Neuronal stem cell (in vitro differentiated cells): ENCODE data around the gene HAUS1.
A peak's percentile ranks its signal among the peaks of the same experiment; 100 is the strongest.

Experiments
- DNase-seq: peaks from one replicate; pipeline ENCODE4 v3.0.0-alpha.2; 2013; ENCODE audit warnings: low spot score
- H2AFZ ChIP-seq: one replicate; pipeline ENCODE4 v1.6.1; 2013; ENCODE audit warnings: mild to moderate bottlenecking, low read length, inconsistent platforms
- H2AK5ac ChIP-seq: 2 replicates; pipeline ENCODE4 v1.6.1; 2013; ENCODE audit warnings: low read depth, mild to moderate bottlenecking, inconsistent platforms, low read length, moderate library complexity, mixed read lengths
- H2BK120ac ChIP-seq: 2 replicates; pipeline ENCODE4 v1.6.1; 2013; ENCODE audit warnings: low read depth, mild to moderate bottlenecking, inconsistent platforms, low read length, moderate library complexity, mixed read lengths
- H2BK12ac ChIP-seq: one replicate; pipeline ENCODE4 v1.6.1; 2013; ENCODE audit warnings: low read length, inconsistent platforms
- H2BK15ac ChIP-seq: 2 replicates; pipeline ENCODE4 v1.6.1; 2013; ENCODE audit warnings: mild to moderate bottlenecking, low read length, inconsistent platforms, mixed read lengths
- H2BK5ac ChIP-seq: one replicate; pipeline ENCODE4 v1.6.1; 2013; ENCODE audit warnings: inconsistent platforms, mild to moderate bottlenecking, low read length, moderate library complexity
- H3K14ac ChIP-seq: one replicate; pipeline ENCODE4 v1.6.1; 2013; ENCODE audit warnings: low read length, inconsistent platforms
- H3K18ac ChIP-seq: 2 replicates; pipeline ENCODE4 v1.6.1; 2013; ENCODE audit warnings: low read length, inconsistent platforms
- H3K23ac ChIP-seq: 2 replicates; pipeline ENCODE4 v1.6.1; 2013; ENCODE audit warnings: low read depth, mild to moderate bottlenecking, mixed read lengths, low read length, inconsistent platforms; ENCODE audit not compliant: poor library complexity
- H3K27ac ChIP-seq: replicated peaks from 3 replicates; pipeline ENCODE4 v1.5.1; 2013; ENCODE audit warnings: low read length, inconsistent platforms
- H3K27me3 ChIP-seq, 3 experiments: 2 replicates each; pipeline ENCODE4 v1.6.1; 2013; ENCODE audit warnings: low read length in 3 of 3, mild to moderate bottlenecking in 2 of 3, inconsistent platforms in 1 of 3, low read depth in 1 of 3, mixed read lengths in 1 of 3, moderate library complexity in 1 of 3; ENCODE audit not compliant: control insufficient read depth in 3 of 3, insufficient read depth in 3 of 3
- H3K36me3 ChIP-seq, 2 donors: replicated peaks in 1 of 2; 2 replicates each; pipeline ENCODE4 v1.6.1; 2013; ENCODE audit warnings: low read length in 2 of 2; ENCODE audit not compliant: control insufficient read depth in 2 of 2, insufficient read depth in 2 of 2
- H3K4ac ChIP-seq: 2 replicates; pipeline ENCODE4 v1.6.1; 2013; ENCODE audit warnings: inconsistent platforms, mild to moderate bottlenecking, low read length, moderate library complexity
- H3K4me1 ChIP-seq, 2 donors: 1 replicate in 1 of 2; 2 replicates in 1 of 2; pipeline ENCODE4 v1.6.1; 2013; ENCODE audit warnings: low read length in 2 of 2, low read depth in 1 of 2; ENCODE audit not compliant: control insufficient read depth in 2 of 2, insufficient read depth in 1 of 2
- H3K4me2 ChIP-seq: one replicate; pipeline ENCODE4 v1.6.1; 2013; ENCODE audit warnings: mild to moderate bottlenecking, low read length, inconsistent platforms; ENCODE audit not compliant: insufficient read depth, poor library complexity, severe bottlenecking
- H3K4me3 ChIP-seq, 2 donors: 2 replicates each; pipeline ENCODE4 v1.5.1; 2013; ENCODE audit warnings: low read length in 2 of 2, mild to moderate bottlenecking in 2 of 2, inconsistent platforms in 1 of 2, moderate library complexity in 1 of 2
- H3K79me1 ChIP-seq: one replicate; pipeline ENCODE4 v1.6.1; 2013; ENCODE audit warnings: low read depth, mild to moderate bottlenecking, inconsistent platforms, low read length, moderate library complexity
- H3K9ac ChIP-seq: one replicate; pipeline ENCODE4 v1.6.1; 2013; ENCODE audit warnings: mild to moderate bottlenecking, low read depth, low read length, inconsistent platforms; ENCODE audit not compliant: poor library complexity
- H3K9me3 ChIP-seq, 2 donors: replicated peaks in 1 of 2; 2 replicates each; pipeline versions ENCODE3 to v1.6.1; 2013; ENCODE audit warnings: low read length in 2 of 2, mild to moderate bottlenecking in 2 of 2, inconsistent platforms in 1 of 2, low read depth in 1 of 2, mixed read lengths in 1 of 2, moderate library complexity in 1 of 2; ENCODE audit not compliant: control insufficient read depth in 2 of 2, insufficient read depth in 1 of 2
- H4K8ac ChIP-seq: one replicate; pipeline ENCODE4 v1.6.1; 2013; ENCODE audit warnings: low read depth, mild to moderate bottlenecking, inconsistent platforms, low read length, moderate library complexity
- H4K91ac ChIP-seq: one replicate; pipeline ENCODE4 v1.6.1; 2013; ENCODE audit warnings: low read length, low read depth, mild to moderate bottlenecking, inconsistent platforms; ENCODE audit not compliant: poor library complexity
- WGBS, 2 donors: extraction: QIAGEN DNeasy Blood & Tissue Kit; methylation state at CpG; one replicate each; pipeline ENCODE4 v1.1.7; 2013; ENCODE audit warnings: missing lambda C conversion rate in 2 of 2, mixed read lengths in 1 of 2; ENCODE audit not compliant: insufficient read length in 2 of 2, insufficient replicate concordance in 1 of 2; ENCODE audit errors: extremely low coverage in 2 of 2; 5-methylcytosine and 5-hydroxymethylcytosine counted together

The HAUS1 gene

DNA sequence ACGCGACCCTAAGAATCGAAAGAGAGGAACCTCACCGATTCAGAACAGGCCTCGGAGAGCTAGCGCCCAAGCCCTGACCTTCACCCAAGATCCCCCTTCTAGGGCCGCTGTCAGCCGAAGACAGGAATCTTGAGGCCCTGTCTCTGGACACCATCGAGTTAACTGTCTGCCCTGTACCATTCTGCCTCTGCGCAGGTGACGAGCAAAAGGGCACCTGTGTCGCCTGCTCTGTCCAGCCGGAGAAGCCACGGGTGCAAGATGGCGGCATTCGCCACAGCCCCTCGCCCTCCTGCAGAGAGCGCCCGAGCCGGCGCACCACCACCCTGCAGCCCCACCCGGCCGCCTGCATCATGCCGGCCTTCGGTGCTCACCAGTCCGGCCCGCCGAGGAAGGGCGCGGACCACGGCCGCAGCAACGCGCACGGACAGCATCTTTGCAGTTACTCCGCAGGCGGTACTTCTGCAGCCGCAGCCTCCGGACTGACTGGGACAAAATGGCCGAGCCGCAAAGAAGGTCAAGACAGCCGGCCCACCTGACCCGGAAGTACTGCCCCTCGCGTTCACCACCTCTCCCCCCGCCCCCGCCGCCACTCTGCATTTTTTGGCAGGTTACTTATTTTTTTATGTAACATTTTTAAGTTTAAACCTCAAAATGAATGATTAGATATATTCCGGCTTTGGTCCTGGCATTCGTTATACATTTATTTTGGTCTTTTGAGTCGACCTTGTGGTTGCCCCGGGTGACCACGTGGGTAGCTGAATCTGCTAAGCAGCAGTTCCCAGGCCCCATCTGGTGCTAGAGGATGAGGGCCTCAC is 6.2 kb upstream of the HAUS1 start, which contains the start of gene ATP5F1A:
TSS of gene ATP5F1A (minus strand) at position 496 of the 815 bp plus-strand sequence. CDS start at position 431, 65 bp downstream.
- H3K4me3 ChIP-seq, result peak within 1 kb of the TSS; percentile 75 to 85

DNA sequence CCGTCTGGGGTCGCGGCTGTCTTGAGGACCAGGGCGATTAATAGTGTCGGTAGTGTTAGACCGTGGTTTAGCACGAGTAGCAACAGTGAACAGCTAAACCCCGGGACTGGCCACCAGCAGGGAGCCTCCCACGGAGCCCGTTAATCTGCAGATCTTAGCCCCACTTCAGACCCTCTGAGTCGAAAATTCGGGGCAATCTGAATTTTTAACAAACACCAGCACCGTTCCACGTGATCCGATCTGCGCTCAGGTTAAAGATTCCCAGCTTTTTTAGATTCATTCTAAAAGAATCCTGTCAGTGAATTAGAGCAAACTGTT is 5.6 kb upstream of the HAUS1 start:
- Histone ChIP-seq H3K14ac (no peak overlapping the region), H2BK15ac (no peak overlapping the region), H2BK5ac (peak overlapping the region; percentile 72), H3K9ac (no peak overlapping the region), H3K4me2 (peak overlapping the region; percentile 54), H4K91ac (no peak overlapping the region), H3K4me1 (peaks cover 3 to 6% of the 10 kb centered on the region in 2 donors), H3K9me3 (no peaks in the 10 kb centered on the region), H2BK12ac (no peak overlapping the region), H3K79me1 (peaks cover 2% of the 10 kb centered on the region), H3K36me3 (peaks cover under 1 to 24% of the 10 kb centered on the region in 2 donors), H3K27ac (peak overlapping the region; percentile 81), H3K4ac (no peak overlapping the region), H3K23ac (no peak overlapping the region), H3K18ac (peak overlapping the region; percentile 59), H4K8ac (no peak overlapping the region), H2AFZ (peak overlapping the region; percentile 95), H3K27me3 (no peaks in the 10 kb centered on the region), H2AK5ac (no peak overlapping the region), H3K4me3 (peak overlapping the region in 1 of 2 donors; percentile 75), H2BK120ac (no peak overlapping the region)
- no peak for DNase-seq
- WGBS, 2 donors, result no CpG with 5 or more reads among the region's 16 CpGs

More for the DNA sequence above, 6.2 kb upstream of the HAUS1 start, which contains the start of gene ATP5F1A:
- H3K14ac ChIP-seq, result no peak within 1 kb of the TSS
- DNase-seq, result peak; percentile 69
- peak within 1 kb of the TSS; percentile 100 for H3K18ac ChIP-seq
- no peaks in the 10 kb centered on the region for H3K27me3 ChIP-seq
- H3K4me1 ChIP-seq, result peaks cover 3 to 6% of the 10 kb centered on the region in 2 donors
- no CpG with 5 or more reads among the region's 53 CpGs for WGBS, 2 donors
- H2AK5ac ChIP-seq, result peak within 1 kb of the TSS; percentile 15
- no peak within 1 kb of the TSS for H2BK12ac ChIP-seq
- peak within 1 kb of the TSS; percentile 98 for H3K23ac ChIP-seq
- H2BK15ac ChIP-seq, result peak within 1 kb of the TSS; percentile 28
- peak within 1 kb of the TSS; percentile 79 for H3K4ac ChIP-seq
- peak within 1 kb of the TSS; percentile 95 for H2AFZ ChIP-seq
- H4K91ac ChIP-seq, result no peak within 1 kb of the TSS
- peaks cover 2% of the 10 kb centered on the region for H3K79me1 ChIP-seq
- peak within 1 kb of the TSS; percentile 61 for H3K4me2 ChIP-seq
- peak within 1 kb of the TSS; percentile 84 for H3K27ac ChIP-seq
- peaks cover 5 to 30% of the 10 kb centered on the region in 2 donors for H3K36me3 ChIP-seq
- peak within 1 kb of the TSS; percentile 98 for H3K9ac ChIP-seq
- peak within 1 kb of the TSS; percentile 83 for H4K8ac ChIP-seq
- no peaks in the 10 kb centered on the region for H3K9me3 ChIP-seq
- H2BK5ac ChIP-seq, result peak within 1 kb of the TSS; percentile 72
- peak within 1 kb of the TSS; percentile 48 for H2BK120ac ChIP-seq

GRCh38 chr18:46099463-46099862 is 4.7 kb upstream of the HAUS1 start:
- no peak overlapping the region for H3K4ac ChIP-seq
- no peak overlapping the region for H3K9ac ChIP-seq
- peaks cover 3 to 6% of the 10 kb centered on the region in 2 donors for H3K4me1 ChIP-seq
- no peak overlapping the region for H4K8ac ChIP-seq
- H3K79me1 ChIP-seq, result peaks cover 2% of the 10 kb centered on the region
- no peak overlapping the region for H3K4me3 ChIP-seq
- H2BK15ac ChIP-seq, result no peak overlapping the region
- no peak overlapping the region for H2AK5ac ChIP-seq
- no peak overlapping the region for H3K23ac ChIP-seq
- no peak overlapping the region for H3K27ac ChIP-seq
- H2BK5ac ChIP-seq, result no peak overlapping the region
- no peak for DNase-seq
- no peaks in the 10 kb centered on the region for H3K27me3 ChIP-seq
- no peak overlapping the region for H4K91ac ChIP-seq
- no peak overlapping the region for H3K4me2 ChIP-seq
- H3K14ac ChIP-seq, result no peak overlapping the region
- no peak overlapping the region for H3K18ac ChIP-seq
- H3K9me3 ChIP-seq, result no peaks in the 10 kb centered on the region
- no CpG with 5 or more reads among the region's 8 CpGs for WGBS, 2 donors
- H2BK12ac ChIP-seq, result no peak overlapping the region
- peaks cover 0 to 16% of the 10 kb centered on the region in 2 donors for H3K36me3 ChIP-seq
- no peak overlapping the region for H2AFZ ChIP-seq
- H2BK120ac ChIP-seq, result no peak overlapping the region

DNA sequence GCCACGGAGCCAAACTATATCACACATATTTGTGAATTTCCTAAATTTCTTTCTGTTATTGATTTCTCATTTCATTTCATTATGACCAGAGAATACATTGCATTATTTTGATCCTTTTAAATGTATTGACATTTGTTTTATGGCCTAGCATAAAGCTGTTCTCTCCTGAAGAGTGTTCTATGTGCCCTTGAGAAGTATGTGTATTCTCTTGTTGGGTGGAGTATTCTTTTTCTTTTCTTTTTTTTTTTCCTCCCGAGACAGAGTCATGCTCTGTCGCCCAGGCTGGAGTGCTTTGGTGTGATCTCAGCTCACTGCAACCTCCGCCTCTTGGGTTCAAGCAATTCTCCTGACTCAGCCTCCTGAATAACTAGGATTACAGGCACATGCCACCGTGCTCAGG is 5.2 kb downstream of the HAUS1 start:
- WGBS, 2 donors, result no CpG with 5 or more reads among the region's 5 CpGs
- H2BK12ac ChIP-seq, result no peak overlapping the region
- H2AK5ac ChIP-seq, result no peak overlapping the region
- no peak overlapping the region for H2BK5ac ChIP-seq
- no peak for DNase-seq
- H3K79me1 ChIP-seq, result peaks cover 2% of the 10 kb centered on the region
- no peak overlapping the region for H3K18ac ChIP-seq
- H2AFZ ChIP-seq, result no peak overlapping the region
- no peak overlapping the region for H4K91ac ChIP-seq
- H3K14ac ChIP-seq, result no peak overlapping the region
- H3K9ac ChIP-seq, result no peak overlapping the region
- H2BK15ac ChIP-seq, result no peak overlapping the region
- H3K23ac ChIP-seq, result no peak overlapping the region
- H3K36me3 ChIP-seq, result peaks cover 6 to 78% of the 10 kb centered on the region in 2 donors
- no peak overlapping the region for H2BK120ac ChIP-seq
- peaks cover 0 to 2% of the 10 kb centered on the region in 2 donors for H3K4me1 ChIP-seq
- H3K27ac ChIP-seq, result no peak overlapping the region
- no peaks in the 10 kb centered on the region for H3K27me3 ChIP-seq
- no peak overlapping the region for H3K4ac ChIP-seq
- no peak overlapping the region for H4K8ac ChIP-seq
- H3K9me3 ChIP-seq, result peaks cover 0 to 6% of the 10 kb centered on the region in 2 donors
- no peak overlapping the region for H3K4me3 ChIP-seq
- H3K4me2 ChIP-seq, result no peak overlapping the region
